ENCODE data around the gene MFSD12.
"Not testable (repeated sequence)": the region's sequence is repeated elsewhere in the genome, so short reads cannot be mapped to it uniquely, and the experiment has no call there.

MFSD12 gene

DNA sequence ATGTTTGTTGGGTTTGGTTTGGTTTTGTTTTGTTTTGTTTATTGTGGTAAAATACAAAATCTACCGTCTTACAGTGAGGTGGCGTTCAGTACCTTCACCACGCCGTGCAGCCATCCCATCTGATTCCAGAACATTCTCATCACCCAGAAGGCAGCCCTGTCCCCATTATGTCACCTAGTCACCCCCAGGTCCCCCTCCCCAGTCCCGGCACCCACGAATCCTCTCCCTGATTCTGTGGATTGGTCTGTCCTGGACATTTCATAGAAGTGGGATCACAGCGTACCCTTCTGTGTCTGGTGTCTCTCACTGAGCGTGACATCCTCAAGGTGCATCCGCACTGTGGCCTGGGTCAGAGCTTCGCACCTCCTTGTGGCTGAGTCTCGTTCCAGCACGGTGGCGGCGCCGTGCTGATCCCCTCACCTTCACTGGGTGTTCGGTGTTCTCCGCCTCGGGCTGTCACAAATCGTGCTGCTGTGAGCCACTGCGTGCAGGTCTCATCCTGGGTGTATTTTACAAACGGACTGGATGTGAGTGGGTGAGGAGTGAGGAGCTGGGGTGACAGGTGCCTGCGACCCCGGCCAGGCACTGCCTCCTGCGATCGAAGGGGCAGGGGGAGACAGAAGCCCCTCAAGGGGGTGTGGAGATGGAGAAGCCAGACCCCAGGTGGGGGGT lies 19.0 kb downstream of the MFSD12 start:
- no peak for DNase-seq

GRCh38 chr19:3537438-3538240 lies 19.7 kb downstream of the MFSD12 start:
- DNase-seq = no peak

GRCh38 chr19:3537101-3537437 lies 20.3 kb downstream of the MFSD12 start:
- DNase-seq = no peak

GRCh38 chr19:3536429-3537100 lies 20.8 kb downstream of the MFSD12 start:
- no peak for DNase-seq

GRCh38 chr19:3535981-3536380 lies 21.4 kb downstream of the MFSD12 start:
- DNase-seq = no peak

- no peak for DNase-seq
Measured at GRCh38 chr19:3535563-3535965, 21.8 kb downstream of the MFSD12 start.

DNA sequence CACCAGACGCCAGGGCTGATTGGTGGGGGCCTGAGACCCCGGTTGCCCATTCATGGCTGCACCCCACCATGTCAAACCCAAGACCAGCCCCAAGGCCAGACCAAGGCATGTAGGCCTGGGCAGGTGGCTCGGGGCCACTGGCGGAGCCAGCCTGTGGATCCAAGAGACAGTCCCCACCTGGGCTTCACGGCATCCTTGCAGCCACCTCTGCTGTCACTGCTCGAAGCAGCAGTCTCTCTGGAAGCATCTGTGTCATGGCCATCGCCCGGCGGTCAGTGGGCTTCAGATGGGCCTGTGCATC lies 22.2 kb downstream of the MFSD12 start:
- no peak for DNase-seq

GRCh38 chr19:3534375-3535234 lies 22.8 kb downstream of the MFSD12 start:
- DNase-seq = no peak

- no peak for DNase-seq
Measured at GRCh38 chr19:3533563-3534216, 23.7 kb downstream of the MFSD12 start.

DNA sequence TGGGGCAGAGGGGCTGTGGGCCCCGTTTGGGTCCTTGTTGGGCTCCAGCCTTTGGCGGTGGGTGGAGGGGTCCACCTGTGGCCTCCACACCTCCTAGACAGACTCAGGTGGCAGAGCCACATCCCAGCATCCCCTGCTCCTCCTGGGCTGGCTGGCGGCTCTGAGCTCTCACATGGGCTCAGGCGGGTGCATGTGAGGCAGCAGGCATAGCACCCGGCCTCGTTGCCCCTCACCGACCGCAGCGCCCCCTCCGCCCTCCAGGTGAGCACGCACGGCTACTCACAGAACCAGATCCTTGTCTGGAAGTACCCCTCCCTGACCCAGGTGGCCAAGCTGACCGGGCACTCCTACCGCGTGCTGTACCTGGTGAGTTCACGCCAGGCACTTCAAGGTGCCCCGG lies 24.4 kb downstream of the MFSD12 start:
- no peak for DNase-seq

- DNase-seq = no peak
Measured at GRCh38 chr19:3532154-3532786, 25.1 kb downstream of the MFSD12 start.

DNA sequence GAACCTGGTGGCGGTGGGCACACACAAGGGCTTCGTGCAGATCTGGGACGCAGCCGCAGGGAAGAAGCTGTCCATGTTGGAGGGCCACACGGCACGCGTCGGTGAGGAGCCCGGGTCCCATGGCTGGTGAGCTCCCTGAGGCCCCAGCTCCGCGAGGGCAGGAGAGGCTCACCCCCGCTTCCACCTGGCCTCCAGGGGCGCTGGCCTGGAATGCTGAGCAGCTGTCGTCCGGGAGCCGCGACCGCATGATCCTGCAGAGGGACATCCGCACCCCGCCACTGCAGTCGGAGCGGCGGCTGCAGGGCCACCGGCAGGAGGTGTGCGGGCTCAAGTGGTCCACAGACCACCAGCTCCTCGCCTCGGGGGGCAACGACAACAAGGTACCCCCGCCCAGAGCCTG lies 25.7 kb downstream of the MFSD12 start:
- DNase-seq = no peak

GRCh38 chr19:3530389-3530788 lies 27.0 kb downstream of the MFSD12 start:
- DNase-seq = no peak

DNA sequence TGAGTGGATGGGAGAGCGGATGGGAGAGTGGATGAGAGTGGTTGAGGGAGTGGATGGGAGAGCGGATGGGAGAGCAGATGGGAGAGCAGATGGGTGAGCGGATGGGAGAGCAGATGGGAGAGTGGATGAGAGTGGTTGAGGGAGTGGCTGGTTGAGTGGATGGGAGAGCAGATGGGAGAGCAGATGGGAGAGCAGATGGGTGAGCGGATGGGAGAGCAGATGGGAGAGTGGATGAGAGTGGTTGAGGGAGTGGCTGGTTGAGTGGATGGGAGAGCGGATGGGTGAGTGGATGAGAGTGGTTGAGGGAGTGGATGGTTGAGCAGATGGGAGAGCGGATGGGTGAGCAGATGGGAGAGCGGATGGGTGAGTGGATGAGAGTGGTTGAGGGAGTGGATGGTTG lies 28.1 kb downstream of the MFSD12 start:
- not testable (repeated sequence) for DNase-seq

- no peak for DNase-seq
Measured at GRCh38 chr19:3528539-3529211, 28.7 kb downstream of the MFSD12 start.

DNA sequence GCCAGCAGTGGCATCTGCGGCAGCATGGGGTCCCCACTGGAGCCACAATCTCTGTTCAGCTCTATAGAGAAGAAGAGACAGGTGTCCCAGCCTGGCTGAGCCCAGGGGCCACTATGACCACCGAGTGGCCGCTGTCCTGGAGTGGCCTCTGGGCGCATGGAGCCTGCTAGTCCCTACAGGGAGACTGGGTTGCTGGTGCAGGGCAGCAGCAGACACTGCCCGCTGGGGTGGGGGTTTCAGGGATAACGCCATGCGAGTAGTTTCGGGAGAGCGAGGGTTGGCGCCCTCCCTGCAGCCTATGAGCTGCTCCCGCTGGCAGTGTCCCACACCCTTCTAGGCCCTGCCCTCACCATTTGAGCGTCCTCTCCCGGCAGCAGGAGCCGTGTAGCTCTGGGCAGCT lies 29.3 kb downstream of the MFSD12 start:
- DNase-seq = no peak

DNA sequence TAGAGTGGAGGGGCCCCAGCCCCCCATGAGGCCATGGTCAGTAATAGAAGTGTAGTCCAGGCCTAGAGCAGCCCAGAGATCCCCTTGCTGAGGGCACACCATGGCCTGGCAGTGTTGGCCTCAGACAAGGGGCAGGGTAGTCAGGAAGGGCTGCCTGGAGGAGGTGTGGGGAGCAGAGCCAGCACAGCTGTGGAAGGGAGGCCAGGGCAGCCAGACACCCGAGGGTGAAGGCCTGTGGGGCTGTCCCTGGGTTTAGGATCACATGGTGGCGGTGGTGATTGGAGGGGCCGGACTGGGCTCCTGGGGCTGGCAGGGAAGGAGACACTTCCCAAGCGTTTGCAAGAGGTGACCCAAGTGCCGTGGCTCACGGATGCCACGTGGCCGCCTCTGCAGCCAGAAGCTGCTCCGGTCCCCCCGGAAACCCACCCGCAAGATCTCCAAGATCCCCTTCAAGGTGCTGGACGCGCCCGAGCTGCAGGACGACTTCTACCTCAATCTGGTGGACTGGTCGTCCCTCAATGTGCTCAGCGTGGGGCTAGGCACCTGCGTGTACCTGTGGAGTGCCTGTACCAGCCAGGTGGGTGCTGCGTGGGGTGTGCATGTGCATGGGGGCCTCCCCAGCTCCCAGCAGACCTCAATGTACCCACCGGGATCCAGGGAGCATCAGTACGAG lies 30.0 kb downstream of the MFSD12 start:
- DNase-seq = no peak

GRCh38 chr19:3526507-3527237 lies 30.7 kb downstream of the MFSD12 start:
- no peak for DNase-seq

- no peak for DNase-seq
Measured at GRCh38 chr19:3524904-3525451, 32.4 kb downstream of the MFSD12 start.

Measured in right kidney (tissue), 1 donor.